Measurements from ENCODE around the gene TBCK.

The TBCK gene

GRCh38 chr4:106083065-106083464, 232.9 kb downstream of the TBCK start:
- no peaks in the 10 kb centered on the region for H3K9me2 ChIP-seq (replicated peaks; ENCODE audit: low read depth, low read length)
- no peak overlapping the region for H3K9ac ChIP-seq (ENCODE audit: low read depth, low read length, poor library complexity, severe bottlenecking)
- no peaks in the 10 kb centered on the region for H3F3A ChIP-seq (ENCODE audit: low read depth)
- H3K36me3 ChIP-seq (ENCODE audit: insufficient read depth, low read length): no peaks in the 10 kb centered on the region
- no peak overlapping the region for H2AFZ ChIP-seq (ENCODE audit: low read length)
- H3K4me2 ChIP-seq (ENCODE audit: low read depth, low read length, poor library complexity, severe bottlenecking): no peak overlapping the region
- TF ChIP-seq, protein P1, sequence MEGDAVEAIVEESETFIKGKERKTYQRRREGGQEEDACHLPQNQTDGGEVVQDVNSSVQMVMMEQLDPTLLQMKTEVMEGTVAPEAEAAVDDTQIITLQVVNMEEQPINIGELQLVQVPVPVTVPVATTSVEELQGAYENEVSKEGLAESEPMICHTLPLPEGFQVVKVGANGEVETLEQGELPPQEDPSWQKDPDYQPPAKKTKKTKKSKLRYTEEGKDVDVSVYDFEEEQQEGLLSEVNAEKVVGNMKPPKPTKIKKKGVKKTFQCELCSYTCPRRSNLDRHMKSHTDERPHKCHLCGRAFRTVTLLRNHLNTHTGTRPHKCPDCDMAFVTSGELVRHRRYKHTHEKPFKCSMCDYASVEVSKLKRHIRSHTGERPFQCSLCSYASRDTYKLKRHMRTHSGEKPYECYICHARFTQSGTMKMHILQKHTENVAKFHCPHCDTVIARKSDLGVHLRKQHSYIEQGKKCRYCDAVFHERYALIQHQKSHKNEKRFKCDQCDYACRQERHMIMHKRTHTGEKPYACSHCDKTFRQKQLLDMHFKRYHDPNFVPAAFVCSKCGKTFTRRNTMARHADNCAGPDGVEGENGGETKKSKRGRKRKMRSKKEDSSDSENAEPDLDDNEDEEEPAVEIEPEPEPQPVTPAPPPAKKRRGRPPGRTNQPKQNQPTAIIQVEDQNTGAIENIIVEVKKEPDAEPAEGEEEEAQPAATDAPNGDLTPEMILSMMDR (conservative IDR thresholded peaks at IDR 0.05; ENCODE audit: low read length): no peak
- TF ChIP-seq EZH2phosphoT487 (IDR thresholded peaks at IDR 0.05; ENCODE audit: borderline replicate concordance): no peak
- no peak overlapping the region for H3K4me3 ChIP-seq (ENCODE audit: low read length, poor library complexity, severe bottlenecking)
- no peaks in the 10 kb centered on the region for H3K27me3 ChIP-seq (ENCODE audit: insufficient read depth, low read length, poor library complexity, severe bottlenecking)
- H3K4me1 ChIP-seq (ENCODE audit: insufficient read depth, low read length, poor library complexity, severe bottlenecking): no peaks in the 10 kb centered on the region
- no peaks in the 10 kb centered on the region for H3K79me2 ChIP-seq (ENCODE audit: insufficient read depth, low read length)
- no peaks in the 10 kb centered on the region for H3K9me3 ChIP-seq (ENCODE audit: insufficient read depth, low read depth, low read length)
- H4K20me1 ChIP-seq (ENCODE audit: insufficient read depth, low read length, poor library complexity, severe bottlenecking): no peaks in the 10 kb centered on the region

- Histone ChIP-seq H3F3A (ENCODE audit: low read depth) (no peaks in the 10 kb centered on the region), H3K36me3 (ENCODE audit: insufficient read depth, low read length) (no peaks in the 10 kb centered on the region), H3K4me3 (ENCODE audit: low read length, poor library complexity, severe bottlenecking) (no peak overlapping the region), H3K9me3 (ENCODE audit: insufficient read depth, low read depth, low read length) (peaks cover 13% of the 10 kb centered on the region; the same call in 1 of the 2 replicates), H2AFZ (ENCODE audit: low read length) (no peak overlapping the region), H3K79me2 (ENCODE audit: insufficient read depth, low read length) (no peaks in the 10 kb centered on the region), H3K4me2 (ENCODE audit: low read depth, low read length, poor library complexity, severe bottlenecking) (no peak overlapping the region), H3K9me2 (replicated peaks; ENCODE audit: low read depth, low read length) (no peaks in the 10 kb centered on the region), H3K9ac (ENCODE audit: low read depth, low read length, poor library complexity, severe bottlenecking) (no peak overlapping the region), H3K4me1 (ENCODE audit: insufficient read depth, low read length, poor library complexity, severe bottlenecking) (no peaks in the 10 kb centered on the region), H4K20me1 (ENCODE audit: insufficient read depth, low read length, poor library complexity, severe bottlenecking) (no peaks in the 10 kb centered on the region), H3K27me3 (ENCODE audit: insufficient read depth, low read length, poor library complexity, severe bottlenecking) (no peaks in the 10 kb centered on the region)
- TF ChIP-seq, protein P1 (conservative IDR thresholded peaks at IDR 0.05; ENCODE audit: low read length): no peak
- TF ChIP-seq EZH2phosphoT487 (IDR thresholded peaks at IDR 0.05; ENCODE audit: borderline replicate concordance): no peak
These were observed 235.6 kb downstream of the TBCK start for GRCh38 chr4:106080376-106080775.

DNA sequence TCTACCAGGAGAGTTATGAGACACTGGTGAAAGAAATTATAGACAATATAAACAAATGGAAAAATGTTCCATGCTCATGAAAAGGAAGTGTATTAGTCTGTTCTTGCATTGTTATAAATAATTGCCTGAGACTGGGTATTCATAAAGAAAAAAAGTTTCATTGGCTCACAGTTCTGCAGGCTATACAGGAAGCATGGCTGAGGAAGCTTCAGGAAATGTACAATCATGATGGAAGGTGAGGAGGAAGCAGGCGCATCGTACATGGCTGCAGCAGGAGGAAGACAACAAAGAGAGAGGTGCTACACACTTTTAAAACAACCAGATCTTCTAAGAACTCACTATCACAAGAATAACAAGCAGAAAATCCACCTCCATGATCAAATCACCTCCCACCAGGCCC, 236.4 kb downstream of the TBCK start:
- Histone ChIP-seq H3K36me3 (ENCODE audit: insufficient read depth, low read length) (no peaks in the 10 kb centered on the region), H3K4me1 (ENCODE audit: insufficient read depth, low read length, poor library complexity, severe bottlenecking) (no peaks in the 10 kb centered on the region), H3F3A (ENCODE audit: low read depth) (no peaks in the 10 kb centered on the region), H3K9ac (ENCODE audit: low read depth, low read length, poor library complexity, severe bottlenecking) (no peak overlapping the region), H4K20me1 (ENCODE audit: insufficient read depth, low read length, poor library complexity, severe bottlenecking) (no peaks in the 10 kb centered on the region), H3K79me2 (ENCODE audit: insufficient read depth, low read length) (no peaks in the 10 kb centered on the region), H3K9me3 (ENCODE audit: insufficient read depth, low read depth, low read length) (peaks cover 13% of the 10 kb centered on the region; the same call in 1 of the 2 replicates), H3K9me2 (replicated peaks; ENCODE audit: low read depth, low read length) (no peaks in the 10 kb centered on the region), H3K4me2 (ENCODE audit: low read depth, low read length, poor library complexity, severe bottlenecking) (no peak overlapping the region), H3K27me3 (ENCODE audit: insufficient read depth, low read length, poor library complexity, severe bottlenecking) (no peaks in the 10 kb centered on the region), H3K4me3 (ENCODE audit: low read length, poor library complexity, severe bottlenecking) (no peak overlapping the region), H2AFZ (ENCODE audit: low read length) (no peak overlapping the region)
- TF ChIP-seq, protein P1 (conservative IDR thresholded peaks at IDR 0.05; ENCODE audit: low read length): no peak
- TF ChIP-seq EZH2phosphoT487 (IDR thresholded peaks at IDR 0.05; ENCODE audit: borderline replicate concordance): no peak

Measured in Loucy (cell line).